HG03139 (cell line): ENCODE measurements around the gene NBPF10.
"Not testable (repeated sequence)": the region's sequence is repeated elsewhere in the genome, so short reads cannot be mapped to it uniquely, and the experiment has no call there.

Experiments used
- ATAC-seq: cut with Tn5 transposase; IDR thresholded peaks from one replicate; pipeline ENCODE4 v1.9.1; 2021; ENCODE audit not compliant: unreplicated experiment

NBPF10 gene, protein sequence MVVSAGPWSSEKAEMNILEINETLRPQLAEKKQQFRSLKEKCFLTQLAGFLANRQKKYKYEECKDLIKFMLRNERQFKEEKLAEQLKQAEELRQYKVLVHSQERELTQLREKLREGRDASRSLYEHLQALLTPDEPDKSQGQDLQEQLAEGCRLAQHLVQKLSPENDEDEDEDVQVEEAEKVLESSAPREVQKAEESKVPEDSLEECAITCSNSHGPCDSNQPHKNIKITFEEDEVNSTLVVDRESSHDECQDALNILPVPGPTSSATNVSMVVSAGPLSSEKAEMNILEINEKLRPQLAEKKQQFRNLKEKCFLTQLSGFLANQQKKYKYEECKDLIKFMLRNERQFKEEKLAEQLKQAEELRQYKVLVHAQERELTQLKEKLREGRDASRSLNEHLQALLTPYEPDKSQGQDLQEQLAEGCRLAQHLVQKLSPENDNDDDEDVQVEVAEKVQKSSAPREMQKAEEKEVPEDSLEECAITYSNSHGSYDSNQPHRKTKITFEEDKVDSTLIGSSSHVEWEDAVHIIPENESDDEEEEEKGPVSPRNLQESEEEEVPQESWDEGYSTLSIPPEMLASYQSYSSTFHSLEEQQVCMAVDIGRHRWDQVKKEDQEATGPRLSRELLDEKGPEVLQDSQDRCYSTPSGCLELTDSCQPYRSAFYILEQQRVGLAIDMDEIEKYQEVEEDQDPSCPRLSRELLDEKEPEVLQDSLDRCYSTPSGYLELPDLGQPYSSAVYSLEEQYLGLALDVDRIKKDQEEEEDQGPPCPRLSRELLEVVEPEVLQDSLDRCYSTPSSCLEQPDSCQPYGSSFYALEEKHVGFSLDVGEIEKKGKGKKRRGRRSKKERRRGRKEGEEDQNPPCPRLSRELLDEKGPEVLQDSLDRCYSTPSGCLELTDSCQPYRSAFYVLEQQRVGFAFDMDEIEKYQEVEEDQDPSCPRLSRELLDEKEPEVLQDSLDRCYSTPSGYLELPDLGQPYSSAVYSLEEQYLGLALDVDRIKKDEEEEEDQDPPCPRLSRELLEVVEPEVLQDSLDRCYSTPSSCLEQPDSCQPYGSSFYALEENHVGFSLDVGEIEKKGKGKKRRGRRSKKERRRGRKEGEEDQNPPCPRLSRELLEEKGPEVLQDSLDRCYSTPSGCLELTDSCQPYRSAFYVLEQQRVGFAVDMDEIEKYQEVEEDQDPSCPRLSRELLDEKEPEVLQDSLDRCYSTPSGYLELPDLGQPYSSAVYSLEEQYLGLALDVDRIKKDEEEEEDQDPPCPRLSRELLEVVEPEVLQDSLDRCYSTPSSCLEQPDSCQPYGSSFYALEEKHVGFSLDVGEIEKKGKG (N-terminal part only)

DNA sequence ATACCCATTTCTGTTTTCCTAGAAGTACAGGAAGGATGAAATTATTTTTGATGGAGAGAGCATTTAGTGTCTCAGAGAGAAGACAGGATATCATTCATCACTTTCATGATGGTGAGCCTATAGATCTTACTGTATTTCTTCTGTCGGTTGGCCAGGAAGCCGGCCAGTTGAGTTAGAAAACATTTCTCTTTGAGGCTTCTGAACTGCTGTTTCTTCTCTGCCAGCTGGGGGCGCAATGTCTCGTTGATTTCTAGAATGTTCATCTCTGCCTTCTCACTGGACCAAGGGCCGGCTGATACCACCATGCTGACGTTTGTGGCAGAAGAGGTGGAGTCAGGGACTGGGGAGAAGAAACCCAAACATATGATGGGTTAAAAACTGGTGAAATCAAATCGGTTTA is at the start of gene NBPF10:
TSS of gene NBPF10 (minus strand) at position 340 of the 400 bp plus-strand sequence. CDS start at position 305, 35 bp downstream.
- ATAC-seq: not testable (repeated sequence)

DNA sequence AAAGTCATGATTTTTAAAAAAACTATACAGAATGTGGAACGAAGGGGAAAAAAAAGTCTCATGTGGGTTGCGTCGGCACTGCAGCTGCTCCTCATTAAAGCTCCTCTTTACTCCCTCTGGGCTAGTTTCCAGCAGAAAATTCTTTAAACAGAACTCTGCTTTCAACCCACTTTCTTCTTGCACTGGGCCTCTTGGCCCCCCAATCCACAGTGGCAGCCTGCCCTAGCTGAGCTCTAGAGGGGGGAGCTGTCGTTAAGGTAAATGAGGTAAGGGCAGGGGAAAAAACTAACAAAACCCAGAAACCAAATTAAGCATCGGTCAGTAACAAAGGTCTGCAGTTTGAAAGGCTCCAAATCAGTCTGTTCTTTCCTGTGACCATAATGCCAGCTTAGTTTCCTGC is 29.9 kb upstream of the NBPF10 start:
- ATAC-seq: not testable (repeated sequence)

DNA sequence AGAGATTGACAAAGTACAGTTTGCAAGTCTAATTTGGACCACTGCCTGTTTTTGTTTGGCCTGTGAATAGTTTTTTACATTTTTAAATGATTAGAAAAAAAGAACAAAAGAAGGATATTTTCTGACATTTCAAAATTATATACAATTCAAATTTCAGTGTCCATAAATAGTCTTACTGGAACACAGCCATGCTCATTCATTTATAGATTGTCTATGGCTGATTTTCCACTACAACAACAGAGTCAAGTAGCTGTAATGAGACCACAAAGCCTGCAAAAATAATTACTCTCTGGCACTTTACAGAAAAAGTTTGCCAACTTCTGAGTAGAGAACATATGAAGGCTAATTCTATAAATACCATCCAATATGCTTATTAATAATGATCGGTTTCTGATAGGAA is 23.1 kb upstream of the NBPF10 start:
- ATAC-seq: not testable (repeated sequence)

DNA sequence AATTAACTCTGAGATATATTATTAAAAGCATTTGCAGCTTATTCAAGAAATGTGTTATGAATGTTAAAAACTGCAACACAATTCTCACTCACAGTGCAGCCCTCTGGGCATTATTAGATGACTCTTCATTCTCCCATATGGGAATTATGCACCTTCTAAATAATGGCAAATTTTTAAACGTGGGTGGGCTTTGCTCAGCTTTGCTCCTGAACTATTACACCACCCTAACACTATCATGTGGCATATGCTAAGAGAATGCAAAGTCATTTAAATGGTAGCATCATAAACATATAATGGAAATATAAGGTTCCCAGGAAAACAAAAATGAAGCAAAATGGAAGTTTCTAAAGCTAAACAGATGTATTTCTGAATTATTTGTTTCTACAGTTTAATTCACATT is 22.7 kb upstream of the NBPF10 start:
- not testable (repeated sequence) for ATAC-seq
